Measurements from ENCODE around the gene PCA3. TPM values are rescaled to one million over a fixed set of nuclear protein-coding genes. Genes with fewer than 3 reads are reported as not detected.
"Not testable (repeated sequence)": the region's sequence is repeated elsewhere in the genome, so short reads cannot be mapped to it uniquely, and the experiment has no call there.

Gene PCA3
- total RNA-seq (2014; rRNA removed; shearing (Covaris generic)): not detected in 2 replicates

- DNase-seq (ENCODE audit: low spot score): no peak
Measured at GRCh38 chr9:76764138-76764537, at the start of gene PCA3. Gene PCA3, plus strand, starts transcription at chr9:76764438.

GRCh38 chr9:76716085-76716672 is 48.1 kb upstream of the PCA3 start:
- DNase-seq (ENCODE audit: low spot score): no peak

GRCh38 chr9:76717176-76717575 is 47.1 kb upstream of the PCA3 start:
- DNase-seq (ENCODE audit: low spot score): no peak

GRCh38 chr9:76717613-76718012 is 46.6 kb upstream of the PCA3 start:
- peak; percentile 28 for DNase-seq (ENCODE audit: low spot score)

GRCh38 chr9:76718166-76718565 is 46.1 kb upstream of the PCA3 start:
- DNase-seq (ENCODE audit: low spot score): no peak

GRCh38 chr9:76720245-76720644 is 44.0 kb upstream of the PCA3 start:
- no peak for DNase-seq (ENCODE audit: low spot score)

GRCh38 chr9:76725011-76725546 is 39.2 kb upstream of the PCA3 start:
- DNase-seq (ENCODE audit: low spot score): no peak

- no peak for DNase-seq (ENCODE audit: low spot score)
Measured at GRCh38 chr9:76725885-76726284, 38.4 kb upstream of the PCA3 start.

GRCh38 chr9:76729116-76729515 is 35.1 kb upstream of the PCA3 start:
- DNase-seq (ENCODE audit: low spot score): no peak

GRCh38 chr9:76729980-76730737 is 34.1 kb upstream of the PCA3 start:
- no peak for DNase-seq (ENCODE audit: low spot score)

GRCh38 chr9:76730801-76731200 is 33.4 kb upstream of the PCA3 start:
- DNase-seq (ENCODE audit: low spot score): no peak

GRCh38 chr9:76732341-76732958 is 31.8 kb upstream of the PCA3 start:
- no peak for DNase-seq (ENCODE audit: low spot score)

GRCh38 chr9:76733096-76733495 is 31.1 kb upstream of the PCA3 start:
- DNase-seq (ENCODE audit: low spot score): no peak

GRCh38 chr9:76734716-76735115 is 29.5 kb upstream of the PCA3 start:
- no peak for DNase-seq (ENCODE audit: low spot score)

GRCh38 chr9:76737154-76737902 is 26.9 kb upstream of the PCA3 start:
- DNase-seq (ENCODE audit: low spot score): no peak

GRCh38 chr9:76738402-76738801 is 25.8 kb upstream of the PCA3 start:
- no peak for DNase-seq (ENCODE audit: low spot score)

- no peak for DNase-seq (ENCODE audit: low spot score)
Measured at GRCh38 chr9:76741524-76741923, 22.7 kb upstream of the PCA3 start.

GRCh38 chr9:76742890-76743289 is 21.3 kb upstream of the PCA3 start:
- not testable (repeated sequence) for DNase-seq (ENCODE audit: low spot score)

GRCh38 chr9:76743931-76744330 is 20.3 kb upstream of the PCA3 start:
- no peak for DNase-seq (ENCODE audit: low spot score)

GRCh38 chr9:76744336-76744735 is 19.9 kb upstream of the PCA3 start:
- no peak for DNase-seq (ENCODE audit: low spot score)

- DNase-seq (ENCODE audit: low spot score): no peak
Measured at GRCh38 chr9:76751001-76751400, 13.2 kb upstream of the PCA3 start.

GRCh38 chr9:76756268-76756640 is 8.0 kb upstream of the PCA3 start:
- peak; percentile 34 for DNase-seq (ENCODE audit: low spot score)
